ENCODE measurements around the gene CHMP2A. TPM values are rescaled to one million over a fixed set of nuclear protein-coding genes. Genes with fewer than 3 reads are reported as not detected.

The CHMP2A gene
- total and polyA plus RNA-seq, 2 experiments from 2014 or later = 92.2 to 145 TPM

- Histone ChIP-seq H3K9me2 (ENCODE audit: insufficient read depth) (no peaks in the 10 kb centered on the region), H3K36me3 (ENCODE audit: insufficient read depth) (no peaks in the 10 kb centered on the region), H3F3A (replicated peaks; ENCODE audit: low read depth) (peaks cover 10% of the 10 kb centered on the region), H3K79me2 (replicated peaks; ENCODE audit: insufficient read depth) (no peaks in the 10 kb centered on the region), H2AFZ (no peak overlapping the region), H3K4me1 (ENCODE audit: insufficient read depth) (peaks cover 12% of the 10 kb centered on the region), H3K27me3 (ENCODE audit: insufficient read depth) (no peaks in the 10 kb centered on the region), H3K4me3 (no peak overlapping the region), H3K27ac (ENCODE audit: low read depth) (no peak overlapping the region), H4K20me1 (replicated peaks; ENCODE audit: insufficient read depth) (no peaks in the 10 kb centered on the region), H3K4me2 (no peak overlapping the region)
- Mint-ChIP-seq H3K4me1 (peaks cover 15% of the 10 kb centered on the region), H3K4me3 (no peak overlapping the region), H3K36me3 (ENCODE audit: low read depth) (peaks cover 21% of the 10 kb centered on the region), H3K27me3 (ENCODE audit: insufficient read depth, low read depth, poor library complexity) (peaks cover 17% of the 10 kb centered on the region), H3K27ac (no peak overlapping the region), H3K9me3 (no peaks in the 10 kb centered on the region; the same call in 2 of the 3 replicates)
- TF ChIP-seq REST (IDR thresholded peaks at IDR 0.05; ENCODE audit: unreplicated experiment) = no peak
- no peak for TF ChIP-seq ZNF331 (CRISPR knock-in tag; IDR thresholded peaks at IDR 0.05; ENCODE audit: low read depth)
- TF ChIP-seq JUNB (IDR thresholded peaks at IDR 0.05; ENCODE audit: unreplicated experiment) = no peak
- ATAC-seq (no peak), DNase-seq (ENCODE audit: low spot score) (no peak)
Measured at GRCh38 chr19:58570770-58571574, 16.1 kb upstream of the CHMP2A start.

GRCh38 chr19:58569943-58570670, 15.2 kb upstream of the CHMP2A start:
- H3F3A ChIP-seq (replicated peaks; ENCODE audit: low read depth) = peaks cover 5% of the 10 kb centered on the region
- H3K36me3 Mint-ChIP-seq (ENCODE audit: low read depth) = peaks cover 21% of the 10 kb centered on the region
- peaks cover 12% of the 10 kb centered on the region for H3K4me1 ChIP-seq (ENCODE audit: insufficient read depth)
- ATAC-seq (no peak), DNase-seq (ENCODE audit: low spot score) (no peak)
- H2AFZ ChIP-seq = no peak overlapping the region
- H3K4me3 Mint-ChIP-seq = no peak overlapping the region
- H3K9me2 ChIP-seq (ENCODE audit: insufficient read depth) = no peaks in the 10 kb centered on the region
- H3K4me1 Mint-ChIP-seq = peaks cover 13% of the 10 kb centered on the region
- no peak overlapping the region for H3K27ac ChIP-seq (ENCODE audit: low read depth)
- no peaks in the 10 kb centered on the region for H4K20me1 ChIP-seq (replicated peaks; ENCODE audit: insufficient read depth)
- no peak overlapping the region for H3K4me3 ChIP-seq
- H3K27me3 Mint-ChIP-seq (ENCODE audit: insufficient read depth, low read depth, poor library complexity) = peaks cover 17% of the 10 kb centered on the region
- no peaks in the 10 kb centered on the region for H3K27me3 ChIP-seq (ENCODE audit: insufficient read depth)
- H3K79me2 ChIP-seq (replicated peaks; ENCODE audit: insufficient read depth) = no peaks in the 10 kb centered on the region
- no peaks in the 10 kb centered on the region for H3K36me3 ChIP-seq (ENCODE audit: insufficient read depth)
- H3K27ac Mint-ChIP-seq = no peak overlapping the region
- no peaks in the 10 kb centered on the region; the same call in 2 of the 3 replicates for H3K9me3 Mint-ChIP-seq
- no peak overlapping the region for H3K4me2 ChIP-seq
- TF ChIP-seq JUNB (IDR thresholded peaks at IDR 0.05; ENCODE audit: unreplicated experiment) (no peak), EZH2 (IDR thresholded peaks at IDR 0.05; ENCODE audit: low read depth, unreplicated experiment) (no peak), ZNF462 (CRISPR knock-in tag; IDR thresholded peaks at IDR 0.05) (no peak), CTCF (conservative IDR thresholded peaks at IDR 0.05; ENCODE audit: low read depth in 2 of 2) (no peak)

Data from GM23338 (cell line).